ENCODE measurements around the gene ZNF275.

ZNF275 gene

DNA sequence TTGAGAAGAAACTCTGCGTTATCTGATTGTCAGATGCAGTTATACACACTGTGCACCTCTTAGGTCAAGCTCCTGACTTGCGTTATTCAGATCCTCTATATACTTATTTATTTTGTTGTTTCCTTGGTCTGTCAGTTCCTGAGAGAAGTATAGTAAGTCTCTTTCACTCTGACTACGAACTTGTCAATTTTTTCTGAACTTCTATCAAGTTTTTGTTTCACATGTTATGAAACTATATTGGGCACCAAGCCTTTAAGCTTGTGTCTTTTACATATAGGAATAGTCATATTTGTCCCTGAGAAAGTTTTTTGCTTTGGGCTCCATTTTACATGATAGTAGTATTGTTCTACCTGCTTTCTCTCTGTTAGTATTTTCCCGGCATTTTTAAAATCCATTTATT lies 31.7 kb downstream of the ZNF275 start:
- ATAC-seq: no peak
- TF ChIP-seq, protein P1, sequence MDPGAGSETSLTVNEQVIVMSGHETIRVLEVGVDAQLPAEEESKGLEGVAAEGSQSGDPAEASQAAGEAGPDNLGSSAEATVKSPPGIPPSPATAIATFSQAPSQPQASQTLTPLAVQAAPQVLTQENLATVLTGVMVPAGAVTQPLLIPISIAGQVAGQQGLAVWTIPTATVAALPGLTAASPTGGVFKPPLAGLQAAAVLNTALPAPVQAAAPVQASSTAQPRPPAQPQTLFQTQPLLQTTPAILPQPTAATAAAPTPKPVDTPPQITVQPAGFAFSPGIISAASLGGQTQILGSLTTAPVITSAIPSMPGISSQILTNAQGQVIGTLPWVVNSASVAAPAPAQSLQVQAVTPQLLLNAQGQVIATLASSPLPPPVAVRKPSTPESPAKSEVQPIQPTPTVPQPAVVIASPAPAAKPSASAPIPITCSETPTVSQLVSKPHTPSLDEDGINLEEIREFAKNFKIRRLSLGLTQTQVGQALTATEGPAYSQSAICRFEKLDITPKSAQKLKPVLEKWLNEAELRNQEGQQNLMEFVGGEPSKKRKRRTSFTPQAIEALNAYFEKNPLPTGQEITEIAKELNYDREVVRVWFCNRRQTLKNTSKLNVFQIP (CRISPR knock-in tag; IDR thresholded peaks at IDR 0.05; ENCODE audit: borderline replicate concordance, low read depth): no peak
- TF ChIP-seq, protein P2, sequence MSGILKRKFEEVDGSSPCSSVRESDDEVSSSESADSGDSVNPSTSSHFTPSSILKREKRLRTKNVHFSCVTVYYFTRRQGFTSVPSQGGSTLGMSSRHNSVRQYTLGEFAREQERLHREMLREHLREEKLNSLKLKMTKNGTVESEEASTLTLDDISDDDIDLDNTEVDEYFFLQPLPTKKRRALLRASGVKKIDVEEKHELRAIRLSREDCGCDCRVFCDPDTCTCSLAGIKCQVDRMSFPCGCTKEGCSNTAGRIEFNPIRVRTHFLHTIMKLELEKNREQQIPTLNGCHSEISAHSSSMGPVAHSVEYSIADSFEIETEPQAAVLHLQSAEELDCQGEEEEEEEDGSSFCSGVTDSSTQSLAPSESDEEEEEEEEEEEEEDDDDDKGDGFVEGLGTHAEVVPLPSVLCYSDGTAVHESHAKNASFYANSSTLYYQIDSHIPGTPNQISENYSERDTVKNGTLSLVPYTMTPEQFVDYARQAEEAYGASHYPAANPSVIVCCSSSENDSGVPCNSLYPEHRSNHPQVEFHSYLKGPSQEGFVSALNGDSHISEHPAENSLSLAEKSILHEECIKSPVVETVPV (CRISPR knock-in tag; IDR thresholded peaks at IDR 0.05): no peak
- no peak for TF ChIP-seq ZNF8 (CRISPR knock-in tag; IDR thresholded peaks at IDR 0.05)
- no peak for TF ChIP-seq TOX (CRISPR knock-in tag; IDR thresholded peaks at IDR 0.05; ENCODE audit: borderline replicate concordance)
- no peak for TF ChIP-seq ZFP30 (CRISPR knock-in tag; IDR thresholded peaks at IDR 0.05)
- no peak for TF ChIP-seq ISL1 (CRISPR knock-in tag; IDR thresholded peaks at IDR 0.05)
- no peak for TF ChIP-seq BACH2 (CRISPR knock-in tag; IDR thresholded peaks at IDR 0.05; ENCODE audit: borderline replicate concordance)
- no peak for TF ChIP-seq ZC3H10 (CRISPR knock-in tag; IDR thresholded peaks at IDR 0.05)
- no peak for TF ChIP-seq GLIS3 (CRISPR knock-in tag; IDR thresholded peaks at IDR 0.05)

DNA sequence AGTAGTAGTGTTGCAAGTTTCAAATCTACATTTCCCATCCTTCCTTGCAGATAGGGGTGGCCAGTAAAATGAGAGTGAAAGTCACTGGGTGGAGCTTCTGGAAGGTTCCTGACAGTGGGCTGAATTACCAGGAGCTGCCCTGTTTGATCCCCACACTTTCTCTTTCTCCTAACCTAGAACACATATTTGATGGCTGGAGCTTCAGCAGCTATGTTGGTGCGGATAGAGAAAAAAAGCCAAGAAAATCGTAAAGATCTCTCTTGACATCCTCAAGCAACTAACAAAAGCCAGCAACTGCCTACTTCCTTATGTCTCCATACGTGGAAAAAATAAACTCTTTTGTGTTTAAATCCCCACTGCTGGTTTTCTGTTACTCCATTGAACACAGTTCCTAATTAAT lies 32.2 kb downstream of the ZNF275 start:
- ATAC-seq: no peak
- TF ChIP-seq BACH2 (CRISPR knock-in tag; IDR thresholded peaks at IDR 0.05; ENCODE audit: borderline replicate concordance) (no peak), OSR1 (CRISPR knock-in tag; IDR thresholded peaks at IDR 0.05) (no peak), ZFP30 (CRISPR knock-in tag; IDR thresholded peaks at IDR 0.05) (no peak), RARB (CRISPR knock-in tag; IDR thresholded peaks at IDR 0.05) (no peak)
- TF ChIP-seq, protein P3, sequence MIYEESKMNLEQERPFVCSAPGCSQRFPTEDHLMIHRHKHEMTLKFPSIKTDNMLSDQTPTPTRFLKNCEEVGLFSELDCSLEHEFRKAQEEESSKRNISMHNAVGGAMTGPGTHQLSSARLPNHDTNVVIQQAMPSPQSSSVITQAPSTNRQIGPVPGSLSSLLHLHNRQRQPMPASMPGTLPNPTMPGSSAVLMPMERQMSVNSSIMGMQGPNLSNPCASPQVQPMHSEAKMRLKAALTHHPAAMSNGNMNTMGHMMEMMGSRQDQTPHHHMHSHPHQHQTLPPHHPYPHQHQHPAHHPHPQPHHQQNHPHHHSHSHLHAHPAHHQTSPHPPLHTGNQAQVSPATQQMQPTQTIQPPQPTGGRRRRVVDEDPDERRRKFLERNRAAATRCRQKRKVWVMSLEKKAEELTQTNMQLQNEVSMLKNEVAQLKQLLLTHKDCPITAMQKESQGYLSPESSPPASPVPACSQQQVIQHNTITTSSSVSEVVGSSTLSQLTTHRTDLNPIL (CRISPR knock-in tag; IDR thresholded peaks at IDR 0.05; ENCODE audit: low read depth): no peak

DNA sequence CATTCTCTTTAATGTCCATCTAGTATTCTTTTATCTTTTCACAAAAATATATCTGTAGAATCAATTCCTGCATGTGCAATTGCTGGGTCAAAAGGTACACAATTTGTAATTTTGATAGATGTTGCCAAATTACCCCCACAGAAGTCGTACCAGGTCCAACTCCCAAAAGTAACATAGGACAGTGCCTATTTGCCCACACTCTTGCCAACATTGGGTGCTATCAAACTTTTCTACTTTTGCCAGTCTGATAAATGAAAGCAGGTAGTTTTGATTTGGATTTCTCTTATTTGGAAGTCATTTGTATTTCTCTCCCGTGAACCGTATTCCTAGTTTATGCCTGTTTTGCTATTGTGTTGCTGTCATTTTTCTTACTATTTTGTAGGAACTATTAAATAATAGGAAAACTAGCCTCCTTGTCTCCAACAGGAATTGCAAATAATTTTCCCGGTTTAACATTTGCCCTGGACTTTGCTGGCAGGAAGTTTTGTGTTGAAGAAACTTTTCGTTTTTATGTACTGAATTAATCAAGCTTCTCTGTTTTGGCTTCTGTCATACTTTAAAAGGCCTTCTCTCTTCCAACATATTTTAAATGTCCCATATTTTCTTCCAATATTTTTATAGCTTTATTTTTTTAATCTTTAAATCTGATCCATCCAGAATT lies 33.1 kb downstream of the ZNF275 start:
- ATAC-seq: no peak

More for the DNA sequence above, 33.1 kb downstream of the ZNF275 start:
- TF ChIP-seq PPARA (CRISPR knock-in tag; IDR thresholded peaks at IDR 0.05; ENCODE audit: borderline replicate concordance) (no peak), ZNF8 (CRISPR knock-in tag; IDR thresholded peaks at IDR 0.05) (no peak), ZNF70 (CRISPR knock-in tag; IDR thresholded peaks at IDR 0.05) (no peak), ZFP30 (CRISPR knock-in tag; IDR thresholded peaks at IDR 0.05) (no peak), ISL1 (CRISPR knock-in tag; IDR thresholded peaks at IDR 0.05) (no peak), ESRRG (CRISPR knock-in tag; IDR thresholded peaks at IDR 0.05) (no peak), GLIS3 (CRISPR knock-in tag; IDR thresholded peaks at IDR 0.05) (no peak), BACH2 (CRISPR knock-in tag; IDR thresholded peaks at IDR 0.05; ENCODE audit: borderline replicate concordance) (no peak)
- TF ChIP-seq, protein P4, sequence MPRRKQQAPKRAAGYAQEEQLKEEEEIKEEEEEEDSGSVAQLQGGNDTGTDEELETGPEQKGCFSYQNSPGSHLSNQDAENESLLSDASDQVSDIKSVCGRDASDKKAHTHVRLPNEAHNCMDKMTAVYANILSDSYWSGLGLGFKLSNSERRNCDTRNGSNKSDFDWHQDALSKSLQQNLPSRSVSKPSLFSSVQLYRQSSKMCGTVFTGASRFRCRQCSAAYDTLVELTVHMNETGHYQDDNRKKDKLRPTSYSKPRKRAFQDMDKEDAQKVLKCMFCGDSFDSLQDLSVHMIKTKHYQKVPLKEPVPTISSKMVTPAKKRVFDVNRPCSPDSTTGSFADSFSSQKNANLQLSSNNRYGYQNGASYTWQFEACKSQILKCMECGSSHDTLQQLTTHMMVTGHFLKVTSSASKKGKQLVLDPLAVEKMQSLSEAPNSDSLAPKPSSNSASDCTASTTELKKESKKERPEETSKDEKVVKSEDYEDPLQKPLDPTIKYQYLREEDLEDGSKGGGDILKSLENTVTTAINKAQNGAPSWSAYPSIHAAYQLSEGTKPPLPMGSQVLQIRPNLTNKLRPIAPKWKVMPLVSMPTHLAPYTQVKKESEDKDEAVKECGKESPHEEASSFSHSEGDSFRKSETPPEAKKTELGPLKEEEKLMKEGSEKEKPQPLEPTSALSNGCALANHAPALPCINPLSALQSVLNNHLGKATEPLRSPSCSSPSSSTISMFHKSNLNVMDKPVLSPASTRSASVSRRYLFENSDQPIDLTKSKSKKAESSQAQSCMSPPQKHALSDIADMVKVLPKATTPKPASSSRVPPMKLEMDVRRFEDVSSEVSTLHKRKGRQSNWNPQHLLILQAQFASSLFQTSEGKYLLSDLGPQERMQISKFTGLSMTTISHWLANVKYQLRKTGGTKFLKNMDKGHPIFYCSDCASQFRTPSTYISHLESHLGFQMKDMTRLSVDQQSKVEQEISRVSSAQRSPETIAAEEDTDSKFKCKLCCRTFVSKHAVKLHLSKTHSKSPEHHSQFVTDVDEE (CRISPR knock-in tag; IDR thresholded peaks at IDR 0.05): no peak
- TF ChIP-seq, protein P1 (CRISPR knock-in tag; IDR thresholded peaks at IDR 0.05; ENCODE audit: borderline replicate concordance, low read depth): no peak
- TF ChIP-seq, protein P3 (CRISPR knock-in tag; IDR thresholded peaks at IDR 0.05; ENCODE audit: low read depth): no peak
